Measurements from ENCODE around the gene INPP5A.

Gene INPP5A

GRCh38 chr10:132758865-132759264, 221.3 kb downstream of the INPP5A start (continued):
- TF ChIP-seq, protein P1, sequence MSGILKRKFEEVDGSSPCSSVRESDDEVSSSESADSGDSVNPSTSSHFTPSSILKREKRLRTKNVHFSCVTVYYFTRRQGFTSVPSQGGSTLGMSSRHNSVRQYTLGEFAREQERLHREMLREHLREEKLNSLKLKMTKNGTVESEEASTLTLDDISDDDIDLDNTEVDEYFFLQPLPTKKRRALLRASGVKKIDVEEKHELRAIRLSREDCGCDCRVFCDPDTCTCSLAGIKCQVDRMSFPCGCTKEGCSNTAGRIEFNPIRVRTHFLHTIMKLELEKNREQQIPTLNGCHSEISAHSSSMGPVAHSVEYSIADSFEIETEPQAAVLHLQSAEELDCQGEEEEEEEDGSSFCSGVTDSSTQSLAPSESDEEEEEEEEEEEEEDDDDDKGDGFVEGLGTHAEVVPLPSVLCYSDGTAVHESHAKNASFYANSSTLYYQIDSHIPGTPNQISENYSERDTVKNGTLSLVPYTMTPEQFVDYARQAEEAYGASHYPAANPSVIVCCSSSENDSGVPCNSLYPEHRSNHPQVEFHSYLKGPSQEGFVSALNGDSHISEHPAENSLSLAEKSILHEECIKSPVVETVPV (CRISPR knock-in tag; IDR thresholded peaks at IDR 0.05), result no peak
- no peak for TF ChIP-seq ESRRG (CRISPR knock-in tag; IDR thresholded peaks at IDR 0.05)

DNA sequence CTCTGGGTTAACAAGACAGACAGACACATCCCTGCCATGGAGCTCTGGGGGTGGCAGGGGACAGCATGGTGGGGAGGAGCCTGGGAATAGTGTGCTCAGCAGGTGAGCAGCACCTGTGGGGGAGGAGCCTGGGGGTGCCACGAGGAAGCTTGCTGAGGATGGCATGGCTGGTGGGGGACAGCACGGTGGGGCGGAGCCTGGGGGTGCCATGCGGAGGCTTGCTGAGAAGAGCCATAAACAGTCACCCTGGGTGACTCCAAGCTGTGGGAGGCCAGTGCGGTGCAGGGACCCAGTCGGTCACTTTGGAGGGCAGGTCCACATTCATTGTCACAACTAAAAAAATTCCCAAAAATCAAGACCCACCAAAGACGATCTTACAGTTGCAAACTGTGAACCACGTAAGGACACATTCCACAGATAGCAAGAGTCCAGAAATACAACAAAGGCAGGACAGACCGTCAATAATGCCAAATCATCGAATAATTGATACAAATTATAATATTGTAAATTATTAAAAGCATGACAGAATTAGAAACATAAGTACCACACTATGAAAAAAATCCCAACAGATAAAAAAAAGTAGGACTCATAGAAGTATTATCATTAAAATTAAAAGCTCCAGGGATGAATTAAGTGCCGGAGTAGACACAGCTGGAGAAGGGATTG, 223.9 kb downstream of the INPP5A start:
- ATAC-seq, result no peak
- TF ChIP-seq OSR1 (CRISPR knock-in tag; IDR thresholded peaks at IDR 0.05) (no peak), BACH2 (CRISPR knock-in tag; IDR thresholded peaks at IDR 0.05; ENCODE audit: borderline replicate concordance) (no peak), CSDC2 (CRISPR knock-in tag; IDR thresholded peaks at IDR 0.05) (no peak), ZNF565 (CRISPR knock-in tag; conservative IDR thresholded peaks at IDR 0.05; ENCODE audit: low read depth) (no peak), TOX (CRISPR knock-in tag; IDR thresholded peaks at IDR 0.05; ENCODE audit: borderline replicate concordance) (no peak), ZNF70 (CRISPR knock-in tag; IDR thresholded peaks at IDR 0.05) (no peak), ZFP3 (CRISPR knock-in tag; IDR thresholded peaks at IDR 0.05) (no peak), ZNF8 (CRISPR knock-in tag; IDR thresholded peaks at IDR 0.05) (no peak), ZFP30 (CRISPR knock-in tag; IDR thresholded peaks at IDR 0.05) (no peak), GLIS3 (CRISPR knock-in tag; IDR thresholded peaks at IDR 0.05) (no peak), ISL1 (CRISPR knock-in tag; IDR thresholded peaks at IDR 0.05) (no peak)
- TF ChIP-seq, protein P2, sequence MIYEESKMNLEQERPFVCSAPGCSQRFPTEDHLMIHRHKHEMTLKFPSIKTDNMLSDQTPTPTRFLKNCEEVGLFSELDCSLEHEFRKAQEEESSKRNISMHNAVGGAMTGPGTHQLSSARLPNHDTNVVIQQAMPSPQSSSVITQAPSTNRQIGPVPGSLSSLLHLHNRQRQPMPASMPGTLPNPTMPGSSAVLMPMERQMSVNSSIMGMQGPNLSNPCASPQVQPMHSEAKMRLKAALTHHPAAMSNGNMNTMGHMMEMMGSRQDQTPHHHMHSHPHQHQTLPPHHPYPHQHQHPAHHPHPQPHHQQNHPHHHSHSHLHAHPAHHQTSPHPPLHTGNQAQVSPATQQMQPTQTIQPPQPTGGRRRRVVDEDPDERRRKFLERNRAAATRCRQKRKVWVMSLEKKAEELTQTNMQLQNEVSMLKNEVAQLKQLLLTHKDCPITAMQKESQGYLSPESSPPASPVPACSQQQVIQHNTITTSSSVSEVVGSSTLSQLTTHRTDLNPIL (CRISPR knock-in tag; IDR thresholded peaks at IDR 0.05; ENCODE audit: low read depth), result no peak
- TF ChIP-seq, protein P1 (CRISPR knock-in tag; IDR thresholded peaks at IDR 0.05), result no peak
- TF ChIP-seq, protein P3, sequence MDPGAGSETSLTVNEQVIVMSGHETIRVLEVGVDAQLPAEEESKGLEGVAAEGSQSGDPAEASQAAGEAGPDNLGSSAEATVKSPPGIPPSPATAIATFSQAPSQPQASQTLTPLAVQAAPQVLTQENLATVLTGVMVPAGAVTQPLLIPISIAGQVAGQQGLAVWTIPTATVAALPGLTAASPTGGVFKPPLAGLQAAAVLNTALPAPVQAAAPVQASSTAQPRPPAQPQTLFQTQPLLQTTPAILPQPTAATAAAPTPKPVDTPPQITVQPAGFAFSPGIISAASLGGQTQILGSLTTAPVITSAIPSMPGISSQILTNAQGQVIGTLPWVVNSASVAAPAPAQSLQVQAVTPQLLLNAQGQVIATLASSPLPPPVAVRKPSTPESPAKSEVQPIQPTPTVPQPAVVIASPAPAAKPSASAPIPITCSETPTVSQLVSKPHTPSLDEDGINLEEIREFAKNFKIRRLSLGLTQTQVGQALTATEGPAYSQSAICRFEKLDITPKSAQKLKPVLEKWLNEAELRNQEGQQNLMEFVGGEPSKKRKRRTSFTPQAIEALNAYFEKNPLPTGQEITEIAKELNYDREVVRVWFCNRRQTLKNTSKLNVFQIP (CRISPR knock-in tag; IDR thresholded peaks at IDR 0.05; ENCODE audit: borderline replicate concordance, low read depth), result no peak

- 0 out of 2 replicates have a peak, but pooled peaks have one; percentile 1 for TF ChIP-seq ZFP30 (CRISPR knock-in tag; IDR thresholded peaks at IDR 0.05)
- no peak for TF ChIP-seq ZNF70 (CRISPR knock-in tag; IDR thresholded peaks at IDR 0.05)
- no peak for ATAC-seq
Measured at GRCh38 chr10:132762267-132762666, 224.7 kb downstream of the INPP5A start.

GRCh38 chr10:132763545-132763944, 226.0 kb downstream of the INPP5A start:
- ATAC-seq, result no peak
- TF ChIP-seq CSDC2 (CRISPR knock-in tag; IDR thresholded peaks at IDR 0.05) (no peak), ISL1 (CRISPR knock-in tag; IDR thresholded peaks at IDR 0.05) (no peak), SNAI2 (CRISPR knock-in tag; IDR thresholded peaks at IDR 0.05) (no peak), ZNF70 (CRISPR knock-in tag; IDR thresholded peaks at IDR 0.05) (no peak), PPARA (CRISPR knock-in tag; IDR thresholded peaks at IDR 0.05; ENCODE audit: borderline replicate concordance) (no peak), TCF4 (CRISPR knock-in tag; IDR thresholded peaks at IDR 0.05; ENCODE audit: borderline replicate concordance) (no peak), BACH2 (CRISPR knock-in tag; IDR thresholded peaks at IDR 0.05; ENCODE audit: borderline replicate concordance) (no peak), GLIS3 (CRISPR knock-in tag; IDR thresholded peaks at IDR 0.05) (no peak), TOX (CRISPR knock-in tag; IDR thresholded peaks at IDR 0.05; ENCODE audit: borderline replicate concordance) (no peak), ZFP30 (CRISPR knock-in tag; IDR thresholded peaks at IDR 0.05) (no peak), RARB (CRISPR knock-in tag; IDR thresholded peaks at IDR 0.05) (no peak), ZNF8 (CRISPR knock-in tag; IDR thresholded peaks at IDR 0.05) (no peak), ARNTL (CRISPR knock-in tag; IDR thresholded peaks at IDR 0.05; ENCODE audit: borderline replicate concordance, low read depth) (no peak), ZNF565 (CRISPR knock-in tag; conservative IDR thresholded peaks at IDR 0.05; ENCODE audit: low read depth) (no peak), PATZ1 (CRISPR knock-in tag; IDR thresholded peaks at IDR 0.05; ENCODE audit: borderline replicate concordance) (no peak), ZC3H10 (CRISPR knock-in tag; IDR thresholded peaks at IDR 0.05) (no peak)
- TF ChIP-seq, protein P1 (CRISPR knock-in tag; IDR thresholded peaks at IDR 0.05), result no peak
- TF ChIP-seq, protein P4, sequence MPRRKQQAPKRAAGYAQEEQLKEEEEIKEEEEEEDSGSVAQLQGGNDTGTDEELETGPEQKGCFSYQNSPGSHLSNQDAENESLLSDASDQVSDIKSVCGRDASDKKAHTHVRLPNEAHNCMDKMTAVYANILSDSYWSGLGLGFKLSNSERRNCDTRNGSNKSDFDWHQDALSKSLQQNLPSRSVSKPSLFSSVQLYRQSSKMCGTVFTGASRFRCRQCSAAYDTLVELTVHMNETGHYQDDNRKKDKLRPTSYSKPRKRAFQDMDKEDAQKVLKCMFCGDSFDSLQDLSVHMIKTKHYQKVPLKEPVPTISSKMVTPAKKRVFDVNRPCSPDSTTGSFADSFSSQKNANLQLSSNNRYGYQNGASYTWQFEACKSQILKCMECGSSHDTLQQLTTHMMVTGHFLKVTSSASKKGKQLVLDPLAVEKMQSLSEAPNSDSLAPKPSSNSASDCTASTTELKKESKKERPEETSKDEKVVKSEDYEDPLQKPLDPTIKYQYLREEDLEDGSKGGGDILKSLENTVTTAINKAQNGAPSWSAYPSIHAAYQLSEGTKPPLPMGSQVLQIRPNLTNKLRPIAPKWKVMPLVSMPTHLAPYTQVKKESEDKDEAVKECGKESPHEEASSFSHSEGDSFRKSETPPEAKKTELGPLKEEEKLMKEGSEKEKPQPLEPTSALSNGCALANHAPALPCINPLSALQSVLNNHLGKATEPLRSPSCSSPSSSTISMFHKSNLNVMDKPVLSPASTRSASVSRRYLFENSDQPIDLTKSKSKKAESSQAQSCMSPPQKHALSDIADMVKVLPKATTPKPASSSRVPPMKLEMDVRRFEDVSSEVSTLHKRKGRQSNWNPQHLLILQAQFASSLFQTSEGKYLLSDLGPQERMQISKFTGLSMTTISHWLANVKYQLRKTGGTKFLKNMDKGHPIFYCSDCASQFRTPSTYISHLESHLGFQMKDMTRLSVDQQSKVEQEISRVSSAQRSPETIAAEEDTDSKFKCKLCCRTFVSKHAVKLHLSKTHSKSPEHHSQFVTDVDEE (CRISPR knock-in tag; IDR thresholded peaks at IDR 0.05), result no peak

Data from SK-N-SH treated with all-trans-retinoic acid at 6 μM for 48 hours (cell line).